SK-N-MC (cell line): ENCODE results near the gene INPP4B.

Experiments used
- DNase-seq: peaks from one replicate; pipeline ENCODE4 v3.0.0-alpha.2; 2011; ENCODE audit warnings: low read depth, low spot score
- H3K27ac ChIP-seq: fragments of 200-600 bp; sonication (generic); 2 replicates; pipeline ENCODE4 v1.5.1; 2016; ENCODE audit warnings: mixed run types
- H3K36me3 ChIP-seq: fragments of 200-600 bp; sonication (generic); 2 replicates; pipeline ENCODE4 v1.6.1; 2017; ENCODE audit warnings: antibody characterized with exemption, low read length, mixed read lengths; ENCODE audit not compliant: insufficient read depth
- H3K4me3 ChIP-seq: fragments of 200-600 bp; sonication (generic); 2 replicates; pipeline ENCODE4 v1.5.1; 2016
- H3K9ac ChIP-seq: fragments of 200-600 bp; sonication (generic); 2 replicates; pipeline ENCODE4 v1.8.0; 2017; ENCODE audit warnings: mixed run types, mixed read lengths; ENCODE audit not compliant: insufficient read length
- H3K9me3 ChIP-seq: fragments of 200-600 bp; sonication (generic); 2 replicates; pipeline ENCODE4 v1.6.1; 2017; ENCODE audit warnings: low read depth, mild to moderate bottlenecking, antibody characterized with exemption, low read length, moderate library complexity, mixed read lengths
- EZH2 ChIP-seq: fragments of 200-600 bp; sonication (generic); IDR thresholded peaks from one replicate; pipeline ENCODE4 v1.6.1; 2017; ENCODE audit warnings: antibody characterized with exemption
- FOXP2 ChIP-seq: optimal IDR thresholded peaks from 2 replicates; pipeline ENCODE3; 2011; ENCODE audit warnings: mild to moderate bottlenecking, moderate library complexity; ENCODE audit not compliant: insufficient read depth; ENCODE audit errors: extremely low read length, control extremely low read depth
- POLR2AphosphoS5 ChIP-seq: IDR thresholded peaks from 2 replicates; pipeline ENCODE4 v1.6.1; 2012; ENCODE audit warnings: mild to moderate bottlenecking, low read depth, low read length, borderline replicate concordance

INPP4B gene

DNA sequence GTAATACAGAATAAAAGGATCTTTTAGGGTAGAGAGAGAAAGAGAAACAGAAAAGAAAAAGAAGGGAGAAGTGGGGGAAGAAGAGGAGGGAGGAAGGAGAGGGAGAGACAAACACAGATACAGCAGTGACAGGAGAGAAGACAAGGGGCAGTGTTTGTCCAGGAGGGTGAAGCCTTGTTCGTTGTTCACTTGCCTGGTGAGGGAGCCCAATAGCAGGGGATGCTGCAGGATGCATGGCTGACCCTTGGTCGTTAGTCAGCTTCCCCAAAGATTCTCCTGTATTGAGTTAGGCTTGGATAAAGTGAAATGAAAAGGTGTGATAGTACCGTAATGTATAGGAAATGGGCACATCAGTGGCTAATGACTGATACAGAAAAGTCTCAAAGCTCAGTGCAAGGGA is 806.1 kb downstream of the INPP4B start:
- Histone ChIP-seq H3K9ac (no peak overlapping the region), H3K9me3 (no peaks in the 10 kb centered on the region), H3K36me3 (no peaks in the 10 kb centered on the region), H3K27ac (no peak overlapping the region), H3K4me3 (no peak overlapping the region)
- TF ChIP-seq POLR2AphosphoS5 = no peak
- TF ChIP-seq EZH2 = no peak
- TF ChIP-seq FOXP2 = no peak
- no peak for DNase-seq

DNA sequence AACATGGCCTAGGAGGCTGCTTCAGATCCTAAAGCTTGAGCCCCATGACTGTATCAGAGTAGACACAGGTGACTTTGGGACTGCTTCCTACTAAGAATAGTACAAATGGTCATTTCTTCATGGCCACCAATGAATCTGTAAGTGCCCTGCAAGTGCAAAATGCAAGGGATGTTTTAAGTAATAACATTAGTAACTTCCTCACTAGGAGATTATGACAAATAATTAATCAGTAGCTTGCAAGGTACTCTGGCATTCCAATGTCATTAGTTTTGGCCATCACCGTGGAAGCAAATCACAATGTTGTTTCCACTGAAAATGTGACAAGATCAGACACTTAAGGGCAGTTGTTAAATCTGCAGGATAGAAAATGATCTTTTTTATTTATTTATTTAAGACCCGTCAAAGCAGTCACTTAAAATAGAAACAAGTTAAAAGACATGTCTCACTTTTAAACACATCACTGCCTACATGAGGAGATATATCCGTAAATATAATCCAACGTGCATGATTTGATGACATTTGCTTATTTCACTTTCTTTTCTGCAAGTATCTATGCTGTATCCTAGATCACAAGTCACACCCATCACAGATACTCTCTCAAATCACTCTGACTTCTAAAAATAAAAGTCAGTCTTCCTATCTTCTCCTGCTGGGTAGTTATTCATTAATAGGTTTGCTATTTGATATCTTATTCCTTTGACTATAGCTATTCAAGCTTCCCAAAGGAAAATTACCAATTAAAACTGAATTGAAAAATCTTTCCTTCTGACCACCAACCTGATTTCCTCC is 809.1 kb downstream of the INPP4B start:
- H3K9ac ChIP-seq = no peak overlapping the region
- no peak overlapping the region for H3K4me3 ChIP-seq
- TF ChIP-seq EZH2 (no peak), POLR2AphosphoS5 (no peak)
- no peak for DNase-seq
- no peaks in the 10 kb centered on the region for H3K36me3 ChIP-seq
- no peak overlapping the region for H3K27ac ChIP-seq
- H3K9me3 ChIP-seq = no peaks in the 10 kb centered on the region

DNA sequence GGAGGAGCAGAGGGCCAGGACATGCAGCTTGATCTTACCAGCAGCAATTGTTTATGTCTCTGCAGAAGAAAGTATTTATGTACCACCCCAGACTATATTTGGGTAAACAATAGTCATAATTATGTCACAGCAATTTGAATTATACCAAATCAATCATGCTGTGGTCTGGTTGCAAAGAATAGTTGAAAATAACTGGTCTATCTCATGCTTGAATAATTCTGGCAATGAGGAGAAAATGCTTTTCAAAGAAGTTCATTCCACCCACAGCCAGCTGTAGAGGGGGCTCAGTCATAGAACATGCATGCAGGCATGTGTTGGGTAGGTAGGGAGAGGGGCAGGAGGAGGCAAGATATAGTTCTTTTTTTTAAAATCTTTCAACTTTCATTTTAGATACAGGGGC is 810.5 kb downstream of the INPP4B start:
- Histone ChIP-seq H3K36me3 (no peaks in the 10 kb centered on the region), H3K9ac (no peak overlapping the region), H3K27ac (no peak overlapping the region), H3K4me3 (no peak overlapping the region), H3K9me3 (no peaks in the 10 kb centered on the region)
- no peak for DNase-seq
- TF ChIP-seq EZH2 (no peak), FOXP2 (no peak), POLR2AphosphoS5 (no peak)

DNA sequence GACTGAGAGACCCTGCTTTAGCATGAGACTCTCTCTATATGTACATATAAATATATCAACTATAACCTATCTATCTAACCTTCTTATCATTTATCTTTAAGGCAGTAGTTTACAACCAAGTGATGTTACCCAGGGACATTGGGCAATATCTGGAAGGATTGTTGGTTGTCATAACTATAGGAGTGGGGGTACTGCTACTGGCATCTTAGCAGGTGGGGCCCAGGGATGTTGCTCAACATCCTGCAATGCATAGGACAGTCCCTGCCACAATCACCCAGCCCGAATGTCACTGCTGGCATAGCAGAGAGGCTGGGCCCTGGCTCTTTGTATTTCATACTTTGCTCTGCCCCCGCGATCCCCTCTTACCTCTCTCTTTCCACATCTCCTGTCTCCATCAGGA is 812.0 kb downstream of the INPP4B start:
- no peaks in the 10 kb centered on the region for H3K36me3 ChIP-seq
- H3K27ac ChIP-seq = no peak overlapping the region
- no peak overlapping the region for H3K4me3 ChIP-seq
- H3K9me3 ChIP-seq = no peaks in the 10 kb centered on the region
- H3K9ac ChIP-seq = no peak overlapping the region
- no peak for DNase-seq
- TF ChIP-seq POLR2AphosphoS5 = no peak
- no peak for TF ChIP-seq FOXP2
- no peak for TF ChIP-seq EZH2

DNA sequence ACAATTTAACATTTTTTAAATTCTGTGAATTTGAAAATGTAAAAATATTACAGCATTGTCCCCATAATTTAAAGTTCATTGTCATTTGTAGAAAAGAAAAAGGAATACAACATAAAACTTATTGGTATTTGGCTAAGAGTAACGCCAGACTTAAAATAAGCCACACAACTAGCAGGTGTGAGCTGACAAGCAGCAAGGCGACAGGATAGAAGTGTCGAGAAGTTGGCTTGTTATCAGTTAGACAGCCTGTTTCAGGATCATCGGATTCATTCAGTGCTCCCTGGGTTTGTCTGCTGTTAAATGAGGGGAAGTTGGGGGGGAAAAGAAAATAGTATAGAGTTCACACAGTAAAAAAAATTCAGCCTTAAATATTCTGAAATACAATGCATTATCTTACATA is 816.1 kb downstream of the INPP4B start:
- Histone ChIP-seq H3K9ac (no peak overlapping the region), H3K4me3 (no peak overlapping the region), H3K36me3 (no peaks in the 10 kb centered on the region), H3K9me3 (no peaks in the 10 kb centered on the region), H3K27ac (no peak overlapping the region)
- TF ChIP-seq FOXP2 (no peak), POLR2AphosphoS5 (no peak), EZH2 (no peak)
- DNase-seq = no peak

DNA sequence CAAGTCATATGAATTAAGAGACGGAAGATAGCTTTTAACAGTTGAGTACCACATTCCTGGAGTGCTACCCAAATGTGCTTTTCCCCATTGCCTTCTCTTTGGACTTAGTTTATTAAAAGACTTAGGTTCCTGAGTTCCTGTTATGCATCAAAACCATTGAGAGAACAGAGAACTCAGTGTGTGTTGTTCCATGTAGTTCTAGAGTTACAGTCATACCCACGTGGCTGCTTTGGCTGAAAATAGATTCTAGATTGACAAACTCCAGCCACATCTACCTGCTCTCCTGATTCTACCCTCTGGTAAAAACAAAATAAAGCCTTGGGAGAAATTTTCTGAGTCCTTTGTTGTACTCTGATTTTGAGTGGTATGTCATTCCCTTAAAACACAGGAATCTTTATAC is 824.3 kb downstream of the INPP4B start:
- Histone ChIP-seq H3K36me3 (no peaks in the 10 kb centered on the region), H3K9ac (no peak overlapping the region), H3K27ac (no peak overlapping the region), H3K4me3 (no peak overlapping the region), H3K9me3 (no peaks in the 10 kb centered on the region)
- DNase-seq = no peak
- TF ChIP-seq POLR2AphosphoS5 (no peak), EZH2 (no peak), FOXP2 (no peak)

DNA sequence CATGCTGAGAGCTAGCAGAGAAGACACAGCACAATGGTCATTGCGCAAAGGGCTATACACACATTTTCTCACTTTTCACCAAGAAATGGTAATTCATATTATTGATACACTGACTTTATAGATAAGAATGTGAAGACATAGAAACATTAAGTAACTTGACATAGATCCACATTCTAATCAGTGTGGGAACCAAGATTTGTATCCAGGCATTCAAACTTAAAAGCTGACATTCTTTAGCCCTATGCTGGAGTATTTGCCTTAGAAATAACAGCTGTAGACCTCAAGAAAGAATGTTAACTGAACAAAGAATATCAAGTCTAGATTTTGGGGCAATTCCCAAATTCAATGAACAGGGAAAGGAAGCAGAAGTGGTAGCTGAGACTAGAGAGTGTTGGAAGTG is 824.9 kb downstream of the INPP4B start:
- TF ChIP-seq POLR2AphosphoS5 (no peak), FOXP2 (no peak), EZH2 (no peak)
- no peak for DNase-seq
- Histone ChIP-seq H3K36me3 (no peaks in the 10 kb centered on the region), H3K4me3 (no peak overlapping the region), H3K9me3 (no peaks in the 10 kb centered on the region), H3K9ac (no peak overlapping the region), H3K27ac (no peak overlapping the region)

DNA sequence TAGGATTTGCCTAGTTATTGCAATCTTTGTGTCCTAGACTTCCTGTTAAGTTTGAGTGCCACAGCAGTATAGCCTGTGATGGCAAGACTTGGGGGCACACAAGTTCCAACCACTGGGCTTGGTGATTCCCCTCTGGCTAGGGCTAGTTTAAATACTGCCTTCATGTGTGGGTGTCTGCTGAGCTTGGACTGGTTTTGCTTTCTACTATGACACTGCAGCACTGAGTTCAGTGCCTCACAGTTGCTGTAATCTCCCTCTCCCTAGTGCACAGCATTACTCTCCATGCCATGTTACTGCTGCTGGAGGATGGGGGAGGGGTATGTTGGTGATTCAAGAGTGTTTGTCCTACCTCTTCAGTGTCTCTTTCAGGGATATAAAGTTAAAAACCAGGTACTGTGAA is 830.1 kb downstream of the INPP4B start:
- Histone ChIP-seq H3K36me3 (no peaks in the 10 kb centered on the region), H3K9me3 (no peaks in the 10 kb centered on the region)
- no peak for DNase-seq

DNA sequence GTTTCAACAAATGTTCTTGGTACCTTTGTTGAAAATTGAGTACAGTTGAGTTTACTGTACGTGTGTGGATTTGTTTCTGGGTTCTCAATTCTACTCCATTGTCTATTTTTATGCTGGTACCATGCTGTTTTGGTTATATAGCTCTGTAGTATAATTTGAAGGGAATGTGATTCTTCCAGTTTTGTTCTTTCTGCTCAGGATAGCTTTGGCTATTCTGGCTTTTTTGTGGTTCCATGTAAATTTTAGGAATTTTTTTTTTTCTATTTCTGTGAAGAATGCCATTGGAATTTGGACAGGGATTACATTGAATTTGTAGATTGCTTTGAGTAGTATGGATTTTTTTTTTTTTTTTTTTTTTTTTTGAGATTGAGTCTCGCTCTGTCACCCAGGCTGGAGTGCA is 836.4 kb downstream of the INPP4B start:
- Histone ChIP-seq H3K9me3 (no peaks in the 10 kb centered on the region), H3K27ac (no peak overlapping the region), H3K4me3 (no peak overlapping the region), H3K36me3 (no peaks in the 10 kb centered on the region), H3K9ac (no peak overlapping the region)
- no peak for TF ChIP-seq FOXP2
- TF ChIP-seq POLR2AphosphoS5 = no peak
- TF ChIP-seq EZH2 = no peak
- DNase-seq = no peak

More for the DNA sequence above, 830.1 kb downstream of the INPP4B start:
- Histone ChIP-seq H3K27ac (no peak overlapping the region), H3K4me3 (no peak overlapping the region), H3K9ac (no peak overlapping the region)
- TF ChIP-seq POLR2AphosphoS5 (no peak), FOXP2 (no peak), EZH2 (no peak)
